Measurements from ENCODE around the gene KHDC1L.
"Not testable (repeated sequence)": the region's sequence is repeated elsewhere in the genome, so short reads cannot be mapped to it uniquely, and the experiment has no call there.

Gene KHDC1L

GRCh38 chr6:73207221-73207837 is 18.0 kb downstream of the KHDC1L start:
- DNase-seq (ENCODE audit: low read depth in 2 of 2): no peak

GRCh38 chr6:73204252-73204651 is 21.0 kb downstream of the KHDC1L start:
- no peak for DNase-seq (ENCODE audit: low read depth in 2 of 2)

- no peak for DNase-seq (ENCODE audit: low read depth in 2 of 2)
These were observed 22.2 kb downstream of the KHDC1L start for GRCh38 chr6:73203098-73203497.

- no peak for DNase-seq (ENCODE audit: low read depth in 2 of 2)
These were observed 24.6 kb downstream of the KHDC1L start for GRCh38 chr6:73200735-73201134.

- no peak for DNase-seq (ENCODE audit: low read depth in 2 of 2)
These were observed 25.0 kb downstream of the KHDC1L start for GRCh38 chr6:73200247-73200646.

- DNase-seq (ENCODE audit: low read depth in 2 of 2): no peak
These were observed 30.6 kb downstream of the KHDC1L start for GRCh38 chr6:73194744-73195143.

- DNase-seq (ENCODE audit: low read depth in 2 of 2): not testable (repeated sequence)
These were observed 32.0 kb downstream of the KHDC1L start for GRCh38 chr6:73193302-73193701.

- DNase-seq (ENCODE audit: low read depth in 2 of 2): no peak
These were observed 43.2 kb downstream of the KHDC1L start for GRCh38 chr6:73182021-73182607.

- peak in 1 of 2 donors; percentile 3 for DNase-seq (ENCODE audit: low read depth in 2 of 2)
These were observed 44.3 kb downstream of the KHDC1L start for GRCh38 chr6:73180763-73181619.

- no peak for DNase-seq (ENCODE audit: low read depth in 2 of 2)
These were observed 45.1 kb downstream of the KHDC1L start for GRCh38 chr6:73180076-73180738.

- no peak for DNase-seq (ENCODE audit: low read depth in 2 of 2)
These were observed 47.9 kb downstream of the KHDC1L start for GRCh38 chr6:73177221-73177944.

- DNase-seq (ENCODE audit: low read depth in 2 of 2): no peak
These were observed 49.2 kb downstream of the KHDC1L start for GRCh38 chr6:73176057-73176456.

- DNase-seq (ENCODE audit: low read depth in 2 of 2): no peak
These were observed 50.6 kb downstream of the KHDC1L start for GRCh38 chr6:73174646-73175045.
